Measurements from ENCODE around the gene POGK. TPM values are rescaled to one million over a fixed set of nuclear protein-coding genes. Genes with fewer than 3 reads are reported as not detected.

The POGK gene
- polyA plus RNA-seq, 1 donor (not counting 4 experiments of a cell fraction or from before 2014, with no cell fraction given): 14.7 TPM

DNA sequence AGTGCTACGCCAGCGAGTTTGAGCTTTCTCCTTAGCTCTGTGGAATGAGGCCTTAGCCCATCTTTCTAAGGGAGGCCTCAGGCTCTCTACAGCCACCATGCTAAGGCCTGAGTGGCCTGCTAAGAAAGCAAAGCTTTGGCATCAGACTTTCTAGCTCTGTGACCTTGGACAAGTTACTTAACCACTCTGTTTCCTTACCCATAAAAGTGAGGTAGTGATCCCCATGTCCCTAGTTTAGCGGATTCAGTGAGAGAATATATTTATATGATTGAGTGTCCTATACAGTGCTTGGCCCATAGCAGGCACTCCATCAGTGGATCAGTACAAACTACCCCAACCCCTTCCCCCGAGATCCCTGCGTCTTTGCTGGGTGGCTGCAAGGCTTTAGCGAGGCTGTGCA is 4.0 kb downstream of the POGK start:
- Histone ChIP-seq H3K27me3 (ENCODE audit: control insufficient read depth, extremely low read depth, insufficient read depth, low read length) (no peaks in the 10 kb centered on the region), H3K36me3 (ENCODE audit: control insufficient read depth in 2 of 2, extremely low read depth in 1 of 2, insufficient read depth in 2 of 2, low read length in 2 of 2) (peaks cover 44 to 56% of the 10 kb centered on the region in 2 experiments), H4K20me1 (ENCODE audit: control insufficient read depth, extremely low read depth, insufficient read depth, low read length) (peaks cover 14% of the 10 kb centered on the region), H3K9ac (ENCODE audit: control insufficient read depth, extremely low read depth, insufficient read depth, low read length) (no peak overlapping the region), H2AFZ (ENCODE audit: control insufficient read depth, low read length) (no peak overlapping the region), H3K4me3 (ENCODE audit: control insufficient read depth in 2 of 3, extremely low read depth in 1 of 3, insufficient read depth in 2 of 3, low read depth in 1 of 3, low read length in 3 of 3) (no peak overlapping the region), H3K4me1 (ENCODE audit: control insufficient read depth, extremely low read depth, insufficient read depth, low read length) (peaks cover 13% of the 10 kb centered on the region), H3K4me2 (ENCODE audit: control insufficient read depth, extremely low read depth, insufficient read depth, low read depth, low read length) (no peak overlapping the region), H3K27ac (ENCODE audit: control insufficient read depth, insufficient read depth, low read length) (no peak overlapping the region), H3K79me2 (ENCODE audit: control insufficient read depth, insufficient read depth, low read length) (peaks cover 61% of the 10 kb centered on the region), H3K9me1 (ENCODE audit: control insufficient read depth, extremely low read depth, insufficient read depth, low read length) (peaks cover 2% of the 10 kb centered on the region), H3K9me3 (ENCODE audit: control insufficient read depth, low read depth, low read length) (no peaks in the 10 kb centered on the region)
- FAIRE-seq (no peak), DNase-seq (ENCODE audit: low read depth, low spot score) (no peak)
- TF ChIP-seq, protein P1, sequence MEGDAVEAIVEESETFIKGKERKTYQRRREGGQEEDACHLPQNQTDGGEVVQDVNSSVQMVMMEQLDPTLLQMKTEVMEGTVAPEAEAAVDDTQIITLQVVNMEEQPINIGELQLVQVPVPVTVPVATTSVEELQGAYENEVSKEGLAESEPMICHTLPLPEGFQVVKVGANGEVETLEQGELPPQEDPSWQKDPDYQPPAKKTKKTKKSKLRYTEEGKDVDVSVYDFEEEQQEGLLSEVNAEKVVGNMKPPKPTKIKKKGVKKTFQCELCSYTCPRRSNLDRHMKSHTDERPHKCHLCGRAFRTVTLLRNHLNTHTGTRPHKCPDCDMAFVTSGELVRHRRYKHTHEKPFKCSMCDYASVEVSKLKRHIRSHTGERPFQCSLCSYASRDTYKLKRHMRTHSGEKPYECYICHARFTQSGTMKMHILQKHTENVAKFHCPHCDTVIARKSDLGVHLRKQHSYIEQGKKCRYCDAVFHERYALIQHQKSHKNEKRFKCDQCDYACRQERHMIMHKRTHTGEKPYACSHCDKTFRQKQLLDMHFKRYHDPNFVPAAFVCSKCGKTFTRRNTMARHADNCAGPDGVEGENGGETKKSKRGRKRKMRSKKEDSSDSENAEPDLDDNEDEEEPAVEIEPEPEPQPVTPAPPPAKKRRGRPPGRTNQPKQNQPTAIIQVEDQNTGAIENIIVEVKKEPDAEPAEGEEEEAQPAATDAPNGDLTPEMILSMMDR (optimal IDR thresholded peaks at IDR 0.05 in 1 of 3, IDR thresholded peaks at IDR 0.05 in 1 of 3, conservative IDR thresholded peaks at IDR 0.05 in 1 of 3; ENCODE audit: extremely low read depth in 1 of 3, insufficient read depth in 2 of 3, low read length in 3 of 3): no peak
- no peak for TF ChIP-seq EZH2 (IDR thresholded peaks at IDR 0.05; ENCODE audit: low read length)
- dilution Hi-C loops (cut with MboI; ENCODE audit: extremely low pct_ligation_motif_present, low sequenced_read_pairs): no loop called here

DNA sequence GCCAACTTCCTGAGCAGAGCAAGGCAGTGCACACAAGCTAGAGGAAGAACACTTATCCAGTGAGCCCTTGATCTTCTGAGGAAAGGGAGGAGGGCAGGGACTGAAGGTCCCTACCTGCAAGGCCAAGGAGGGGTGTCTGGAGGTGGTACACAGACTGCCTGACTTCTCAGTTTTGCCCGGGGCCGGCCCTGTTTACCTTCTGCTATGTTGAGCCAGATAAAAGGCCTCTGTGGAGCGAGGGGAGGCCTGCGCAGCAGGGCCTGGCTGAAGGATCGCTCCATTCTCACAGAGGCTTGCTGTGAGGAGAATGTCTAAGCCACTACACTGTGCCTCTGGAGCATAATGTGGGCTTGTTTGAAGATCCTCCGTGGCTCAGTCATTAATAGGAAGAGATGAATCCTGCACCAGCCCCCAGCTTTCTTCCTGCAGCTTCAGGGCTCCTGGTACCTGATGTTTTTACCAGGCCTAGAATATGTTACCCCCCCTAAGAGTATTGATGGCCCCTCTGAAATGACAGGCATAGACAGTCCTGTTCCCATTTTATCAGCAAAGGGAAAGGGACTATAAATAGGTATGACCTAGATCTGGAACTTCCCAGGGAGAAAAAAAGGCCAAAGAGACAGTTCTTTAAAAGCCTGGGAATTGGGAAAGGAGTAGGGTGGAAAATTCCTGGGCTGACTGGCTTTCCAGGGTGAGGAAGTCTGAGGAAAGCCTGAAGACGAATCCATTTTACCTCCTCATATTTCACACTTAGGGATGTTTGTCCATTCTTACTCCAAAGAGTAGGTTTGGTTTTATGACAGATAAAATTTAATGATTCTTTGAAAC is 4.7 kb downstream of the POGK start:
- Histone ChIP-seq H3K9ac (ENCODE audit: control insufficient read depth, extremely low read depth, insufficient read depth, low read length) (no peak overlapping the region), H3K9me3 (ENCODE audit: control insufficient read depth, low read depth, low read length) (no peaks in the 10 kb centered on the region), H3K9me1 (ENCODE audit: control insufficient read depth, extremely low read depth, insufficient read depth, low read length) (peaks cover 2% of the 10 kb centered on the region), H3K79me2 (ENCODE audit: control insufficient read depth, insufficient read depth, low read length) (peaks cover 63% of the 10 kb centered on the region), H3K27ac (ENCODE audit: control insufficient read depth, insufficient read depth, low read length) (no peak overlapping the region), H3K4me3 (ENCODE audit: control insufficient read depth in 2 of 3, extremely low read depth in 1 of 3, insufficient read depth in 2 of 3, low read depth in 1 of 3, low read length in 3 of 3) (no peak overlapping the region), H2AFZ (ENCODE audit: control insufficient read depth, low read length) (no peak overlapping the region), H3K36me3 (ENCODE audit: control insufficient read depth in 2 of 2, extremely low read depth in 1 of 2, insufficient read depth in 2 of 2, low read length in 2 of 2) (peaks cover 49 to 60% of the 10 kb centered on the region in 2 experiments), H3K4me2 (ENCODE audit: control insufficient read depth, extremely low read depth, insufficient read depth, low read depth, low read length) (no peak overlapping the region), H3K4me1 (ENCODE audit: control insufficient read depth, extremely low read depth, insufficient read depth, low read length) (peaks cover 13% of the 10 kb centered on the region), H4K20me1 (ENCODE audit: control insufficient read depth, extremely low read depth, insufficient read depth, low read length) (peaks cover 14% of the 10 kb centered on the region), H3K27me3 (ENCODE audit: control insufficient read depth, extremely low read depth, insufficient read depth, low read length) (no peaks in the 10 kb centered on the region)
- dilution Hi-C loops (cut with MboI; ENCODE audit: extremely low pct_ligation_motif_present, low sequenced_read_pairs): no loop called here
- DNase-seq (ENCODE audit: low read depth, low spot score) (no peak), FAIRE-seq (no peak)
- TF ChIP-seq EZH2 (IDR thresholded peaks at IDR 0.05; ENCODE audit: low read length): no peak
- TF ChIP-seq, protein P1 (optimal IDR thresholded peaks at IDR 0.05 in 1 of 3, IDR thresholded peaks at IDR 0.05 in 1 of 3, conservative IDR thresholded peaks at IDR 0.05 in 1 of 3; ENCODE audit: extremely low read depth in 1 of 3, insufficient read depth in 2 of 3, low read length in 3 of 3): no peak

Measured in keratinocyte (primary cell).